ENCODE results near the gene OSBPL6. TPM values are rescaled to one million over a fixed set of nuclear protein-coding genes. Genes with fewer than 3 reads are reported as not detected.
"Not testable (repeated sequence)": the region's sequence is repeated elsewhere in the genome, so short reads cannot be mapped to it uniquely, and the experiment has no call there.

The OSBPL6 gene
- total RNA-seq, 1 donor, result 6.5 TPM

GRCh38 chr2:178159966-178160365 lies 34.3 kb upstream of the OSBPL6 start:
- no peak for TF ChIP-seq CTCF (IDR thresholded peaks at IDR 0.05; ENCODE audit: insufficient read depth, low read depth, low read length)

GRCh38 chr2:178160601-178161000 lies 33.7 kb upstream of the OSBPL6 start:
- no peak overlapping the region for H3K4me3 ChIP-seq (ENCODE audit: low read depth, low read length)
- TF ChIP-seq CTCF (IDR thresholded peaks at IDR 0.05; ENCODE audit: insufficient read depth, low read depth, low read length), result no peak
- DNase-seq (ENCODE audit: low read depth), result no peak

More at GRCh38 chr2:178159966-178160365, 34.3 kb upstream of the OSBPL6 start:
- no peak for DNase-seq (ENCODE audit: low read depth)
- no peak overlapping the region for H3K4me3 ChIP-seq (ENCODE audit: low read depth, low read length)

GRCh38 chr2:178163395-178163794 lies 30.9 kb upstream of the OSBPL6 start:
- H3K4me3 ChIP-seq (ENCODE audit: low read depth, low read length), result no peak overlapping the region
- DNase-seq (ENCODE audit: low read depth), result no peak
- no peak for TF ChIP-seq CTCF (IDR thresholded peaks at IDR 0.05; ENCODE audit: insufficient read depth, low read depth, low read length)

GRCh38 chr2:178163911-178164310 lies 30.4 kb upstream of the OSBPL6 start:
- TF ChIP-seq CTCF (IDR thresholded peaks at IDR 0.05; ENCODE audit: insufficient read depth, low read depth, low read length), result no peak
- no peak for DNase-seq (ENCODE audit: low read depth)
- H3K4me3 ChIP-seq (ENCODE audit: low read depth, low read length), result no peak overlapping the region

- TF ChIP-seq CTCF (IDR thresholded peaks at IDR 0.05; ENCODE audit: insufficient read depth, low read depth, low read length), result no peak
- DNase-seq (ENCODE audit: low read depth), result no peak
- no peak overlapping the region for H3K4me3 ChIP-seq (ENCODE audit: low read depth, low read length)
Observed at GRCh38 chr2:178173657-178174056, 20.7 kb upstream of the OSBPL6 start.

GRCh38 chr2:178177066-178177679 lies 17.1 kb upstream of the OSBPL6 start:
- no peak for TF ChIP-seq CTCF (IDR thresholded peaks at IDR 0.05; ENCODE audit: insufficient read depth, low read depth, low read length)
- no peak for DNase-seq (ENCODE audit: low read depth)
- no peak overlapping the region for H3K4me3 ChIP-seq (ENCODE audit: low read depth, low read length)

GRCh38 chr2:178180648-178181047 lies 13.7 kb upstream of the OSBPL6 start:
- DNase-seq (ENCODE audit: low read depth); H3K4me3 ChIP-seq (ENCODE audit: low read depth, low read length): not testable (repeated sequence)

All from fibroblast of villous mesenchyme (primary cell).